B cell (primary cell): ENCODE results near the gene ACCS. TPM values are rescaled to one million over a fixed set of nuclear protein-coding genes. Genes with fewer than 3 reads are reported as not detected.

Experiments used
- ATAC-seq: fragments of 200-7000 bp; cut with Tn5 transposase; one replicate; pipeline ENCODE4 v1.10.0; 2021; ENCODE audit warnings: low read depth, mild to moderate bottlenecking, moderate number of reproducible peaks, moderate library complexity
- CTCF ChIA-PET: fragments of 350-600 bp; sonication (Branson Sonifier 250); formaldehyde crosslinking; loops from one replicate; lab custom pipeline; 2021; ENCODE audit warnings: antibody characterized with exemption, inconsistent platforms; lab: Charles Lee
- POLR2A ChIA-PET: fragments of 350-600 bp; sonication (Branson Sonifier 250); formaldehyde crosslinking; loops from one replicate; lab custom pipeline; 2021; ENCODE audit warnings: antibody characterized with exemption; lab: Charles Lee
- DNase-seq: peaks from one replicate; pipeline ENCODE4 v3.0.0; 2013
- H2AFZ ChIP-seq: 2 replicates; pipeline ENCODE4 v1.6.1; 2012; ENCODE audit warnings: mild to moderate bottlenecking, low read depth, low read length; ENCODE audit not compliant: insufficient read depth, poor library complexity, severe bottlenecking
- H3K27ac ChIP-seq, 2 donors: 1 replicate in 1 of 2; 2 replicates in 1 of 2; pipeline ENCODE4 v1.5.1; 2012 to 2013; ENCODE audit warnings: low read length in 2 of 2, mild to moderate bottlenecking in 2 of 2, moderate library complexity in 1 of 2
- H3K27me3 ChIP-seq, 4 experiments: fragments of 200-600 bp in 1 of 4; sonication (generic) in 1 of 4; replicated peaks in 1 of 4; 1 replicate in 2 of 4; 2 replicates in 2 of 4; pipeline versions ENCODE4 v1.6.1 to v1.7.0; 2013 to 2016; ENCODE audit warnings: low read length in 3 of 4, mild to moderate bottlenecking in 2 of 4, mixed read lengths in 1 of 4, moderate library complexity in 1 of 4; ENCODE audit not compliant: insufficient read depth in 4 of 4, control insufficient read depth in 3 of 4; ENCODE audit errors: control extremely low read depth in 1 of 4
- H3K36me3 ChIP-seq, 2 experiments: replicated peaks in 1 of 2; 1 replicate in 1 of 2; 2 replicates in 1 of 2; pipeline versions ENCODE4 v1.6.1 to v1.7.1; 2013; ENCODE audit warnings: low read length in 1 of 2; ENCODE audit not compliant: insufficient read depth in 2 of 2, control insufficient read depth in 1 of 2; ENCODE audit errors: control extremely low read depth in 1 of 2, extremely low read depth in 1 of 2
- H3K4me1 ChIP-seq, 2 donors: fragments of 200-600 bp in 1 of 2; sonication (generic) in 1 of 2; 1 replicate in 1 of 2; 2 replicates in 1 of 2; pipeline versions ENCODE4 v1.5.1 to v1.6.1; 2013 to 2017; ENCODE audit warnings: low read length in 2 of 2; ENCODE audit not compliant: control insufficient read depth in 2 of 2, insufficient read depth in 2 of 2
- H3K4me2 ChIP-seq: replicated peaks from 2 replicates; pipeline ENCODE3; 2012; ENCODE audit warnings: mild to moderate bottlenecking, low read depth, low read length; ENCODE audit not compliant: poor library complexity, severe bottlenecking
- H3K4me3 ChIP-seq, 5 experiments: fragments of 200-600 bp in 1 of 5; sonication (generic) in 1 of 5; 1 replicate in 3 of 5; 2 replicates in 2 of 5; pipeline versions ENCODE4 v1.5.1 to v1.7.0; 2011 to 2016; ENCODE audit warnings: low read length in 4 of 5, mild to moderate bottlenecking in 4 of 5, low read depth in 2 of 5, control low read depth in 1 of 5, moderate library complexity in 1 of 5; ENCODE audit not compliant: insufficient read depth in 1 of 5; ENCODE audit errors: control extremely low read depth in 1 of 5, extremely low read depth in 1 of 5
- H3K79me2 ChIP-seq: fragments of 200-600 bp; sonication (generic); one replicate; pipeline ENCODE4 v1.6.0; 2016; ENCODE audit warnings: low read length; ENCODE audit not compliant: control insufficient read depth, insufficient read depth
- H3K9ac ChIP-seq: fragments of 200-600 bp; sonication (generic); 2 replicates; pipeline ENCODE4 v1.6.1; 2017; ENCODE audit warnings: mild to moderate bottlenecking, low read length, moderate library complexity
- H3K9me3 ChIP-seq, 3 donors: one replicate each; pipeline versions ENCODE4 v1.6.1 to v1.7.1; 2013; ENCODE audit warnings: low read length in 2 of 3; ENCODE audit not compliant: control insufficient read depth in 2 of 3, insufficient read depth in 1 of 3; ENCODE audit errors: control extremely low read depth in 1 of 3
- H4K20me1 ChIP-seq: 2 replicates; pipeline ENCODE4 v1.6.0; 2012; ENCODE audit warnings: mild to moderate bottlenecking, low read length; ENCODE audit not compliant: insufficient read depth, control insufficient read depth, poor library complexity, severe bottlenecking
- H3K27ac Mint-ChIP-seq: one replicate; pipeline ENCODE4 v1.8.0; 2021; ENCODE audit warnings: mixed read lengths
- H3K27me3 Mint-ChIP-seq: one replicate; pipeline ENCODE4 v1.8.0; 2021; ENCODE audit warnings: mixed read lengths
- H3K4me1 Mint-ChIP-seq: one replicate; pipeline ENCODE4 v1.8.0; 2021; ENCODE audit warnings: mixed read lengths
- H3K4me3 Mint-ChIP-seq: one replicate; pipeline ENCODE4 v1.8.0; 2021; ENCODE audit warnings: mixed read lengths
- H3K9me3 Mint-ChIP-seq: one replicate; pipeline ENCODE4 v1.8.0; 2022; ENCODE audit warnings: mixed read lengths; ENCODE audit not compliant: insufficient read depth
- EZH2 ChIP-seq: IDR thresholded peaks from 2 replicates; pipeline ENCODE4 v1.6.1; 2012; ENCODE audit warnings: borderline replicate concordance, low read depth, mild to moderate bottlenecking, moderate library complexity, low read length; ENCODE audit not compliant: insufficient read depth, poor library complexity, severe bottlenecking
- WGBS: methylation state at CpG from one replicate; pipeline ENCODE4 v1.1.5; 2013; ENCODE audit warnings: missing lambda C conversion rate; ENCODE audit not compliant: insufficient coverage; 5-methylcytosine and 5-hydroxymethylcytosine counted together
- intact Hi-C: fragments of 100-400 bp; cut with micrococcal nuclease; formaldehyde crosslinking; loops from one replicate; pipeline ENCODE4 v1.10.0; 2022
- polyA plus RNA-seq: library from polyadenylated mRNA; depleted of rRNA; stranded (reverse); fragments of >200 nt; gene quantifications from 2 replicates; pipeline ENCODE4 v1.2.3, GENCODE V29; 2012
- total RNA-seq, 2 donors: library from RNA; stranded (reverse); fragments of 120-200 nt in 1 of 2; gene quantifications; 1 replicate in 1 of 2; 2 replicates in 1 of 2; pipeline versions ENCODE4 v1.2.3 to v1.2.4, GENCODE V29; 2013 to 2022
- TF ChIP-seq, protein P1 (sequence below): fragments of 200-600 bp; IDR thresholded peaks from one replicate; pipeline ENCODE4 v1.8.0; 2022; ENCODE audit warnings: antibody characterized with exemption, mild to moderate bottlenecking

Gene ACCS
- total and polyA plus RNA-seq, 2 donors (not counting 1 experiment from before 2014, with no cell fraction given) = 59.5 to 63.2 TPM

DNA sequence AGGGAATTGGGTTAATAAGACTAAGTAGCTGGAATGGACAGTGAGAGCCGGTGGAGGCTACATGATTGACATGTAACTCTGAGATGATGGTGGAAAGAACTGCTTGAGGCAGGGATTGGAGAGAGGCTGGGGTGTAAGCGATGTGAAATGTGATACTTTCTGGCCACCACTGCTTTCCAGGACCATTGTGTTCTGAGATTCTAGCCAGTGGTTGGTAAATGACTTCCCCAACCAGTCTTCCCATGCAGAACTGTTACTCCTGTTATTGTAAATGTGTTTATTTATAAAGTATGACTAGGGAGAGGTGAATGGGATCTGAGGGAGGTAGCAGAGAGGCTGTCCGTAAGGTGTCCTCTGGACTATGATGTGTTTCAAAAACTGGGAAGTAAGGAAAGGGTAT lies 47.5 kb downstream of the ACCS start:
- no peak for ATAC-seq

GRCh38 chr11:44116234-44116830 lies 50.3 kb downstream of the ACCS start:
- Histone ChIP-seq H3K4me2 (no peak overlapping the region), H3K79me2 (no peaks in the 10 kb centered on the region), H3K27me3 (no peaks in the 10 kb centered on the region), H3K9me3 (no peaks in the 10 kb centered on the region), H3K27ac (no peak overlapping the region), H3K4me1 (no peaks in the 10 kb centered on the region), H2AFZ (no peak overlapping the region), H3K4me3 (no peak overlapping the region), H3K9ac (no peak overlapping the region), H3K36me3 (peaks cover 0 to 41% of the 10 kb centered on the region in 2 experiments), H4K20me1 (peaks cover 6% of the 10 kb centered on the region)
- Mint-ChIP-seq H3K9me3 (no peaks in the 10 kb centered on the region), H3K4me1 (no peaks in the 10 kb centered on the region), H3K27ac (no peak overlapping the region), H3K27me3 (no peaks in the 10 kb centered on the region), H3K4me3 (no peak overlapping the region)
- no CpG with 5 or more reads among the region's 3 CpGs for WGBS
- ChIA-PET CTCF (interaction anchor here (1.2 kb wide), 1 partner anchor 22 kb away, joined by 3 read pairs; no protein-coding TSS in a partner anchor), POLR2A (no interaction called here)
- no peak for ATAC-seq
- TF ChIP-seq EZH2 = no peak
- TF ChIP-seq, protein P1, sequence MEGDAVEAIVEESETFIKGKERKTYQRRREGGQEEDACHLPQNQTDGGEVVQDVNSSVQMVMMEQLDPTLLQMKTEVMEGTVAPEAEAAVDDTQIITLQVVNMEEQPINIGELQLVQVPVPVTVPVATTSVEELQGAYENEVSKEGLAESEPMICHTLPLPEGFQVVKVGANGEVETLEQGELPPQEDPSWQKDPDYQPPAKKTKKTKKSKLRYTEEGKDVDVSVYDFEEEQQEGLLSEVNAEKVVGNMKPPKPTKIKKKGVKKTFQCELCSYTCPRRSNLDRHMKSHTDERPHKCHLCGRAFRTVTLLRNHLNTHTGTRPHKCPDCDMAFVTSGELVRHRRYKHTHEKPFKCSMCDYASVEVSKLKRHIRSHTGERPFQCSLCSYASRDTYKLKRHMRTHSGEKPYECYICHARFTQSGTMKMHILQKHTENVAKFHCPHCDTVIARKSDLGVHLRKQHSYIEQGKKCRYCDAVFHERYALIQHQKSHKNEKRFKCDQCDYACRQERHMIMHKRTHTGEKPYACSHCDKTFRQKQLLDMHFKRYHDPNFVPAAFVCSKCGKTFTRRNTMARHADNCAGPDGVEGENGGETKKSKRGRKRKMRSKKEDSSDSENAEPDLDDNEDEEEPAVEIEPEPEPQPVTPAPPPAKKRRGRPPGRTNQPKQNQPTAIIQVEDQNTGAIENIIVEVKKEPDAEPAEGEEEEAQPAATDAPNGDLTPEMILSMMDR = no peak
- DNase-seq = no peak
- intact Hi-C loops = no loop called here

More for the DNA sequence above, 47.5 kb downstream of the ACCS start:
- no peak overlapping the region for H3K4me3 ChIP-seq
- DNase-seq = no peak
- no peaks in the 10 kb centered on the region for H3K27me3 ChIP-seq
- no peak overlapping the region for H3K9ac ChIP-seq
- H4K20me1 ChIP-seq = no peaks in the 10 kb centered on the region
- ChIA-PET POLR2A (no interaction called here), CTCF (no interaction called here)
- H3K4me3 Mint-ChIP-seq = no peak overlapping the region
- peaks cover 3% of the 10 kb centered on the region for H3K79me2 ChIP-seq
- 95% methylated on average over 3 of the region's 3 CpGs for WGBS
- TF ChIP-seq, protein P1 = no peak
- TF ChIP-seq EZH2 = no peak
- H3K4me2 ChIP-seq = no peak overlapping the region
- no peaks in the 10 kb centered on the region for H3K27me3 Mint-ChIP-seq
- peaks cover 0 to 33% of the 10 kb centered on the region in 2 experiments for H3K36me3 ChIP-seq
- peaks cover 3 to 4% of the 10 kb centered on the region in 2 donors for H3K4me1 ChIP-seq
- H3K4me1 Mint-ChIP-seq = peaks cover 5% of the 10 kb centered on the region
- no peak overlapping the region for H2AFZ ChIP-seq
- intact Hi-C loops = no loop called here
- H3K27ac ChIP-seq = no peak overlapping the region
- H3K9me3 Mint-ChIP-seq = no peaks in the 10 kb centered on the region
- no peak overlapping the region for H3K27ac Mint-ChIP-seq
- H3K9me3 ChIP-seq = no peaks in the 10 kb centered on the region
